ENCODE data around the gene PSMD6.

The PSMD6 gene

DNA sequence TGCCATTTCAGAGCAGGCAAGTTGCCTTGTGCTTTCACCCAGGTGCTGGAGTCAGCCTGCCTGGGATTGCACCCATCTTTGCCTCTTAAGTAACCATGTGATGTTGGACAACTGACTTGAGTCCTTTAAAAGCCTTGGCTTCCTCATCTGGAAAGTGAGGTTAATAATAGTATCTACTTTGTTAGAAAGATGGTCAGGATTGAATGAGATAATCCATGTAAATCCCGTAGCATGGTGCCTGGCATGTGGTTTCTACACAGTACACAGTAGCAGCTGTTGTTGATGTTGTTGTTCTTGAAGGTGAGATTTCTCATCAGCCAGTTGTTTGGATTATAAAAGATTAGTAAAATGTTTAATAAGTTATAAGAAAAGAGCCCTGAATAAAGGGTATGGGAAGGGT, 48.8 kb downstream of the PSMD6 start:
- DNase-seq (ENCODE audit: low read depth): no peak
- TF ChIP-seq CTCF (IDR thresholded peaks at IDR 0.05; ENCODE audit: control insufficient read depth, insufficient read depth, low read depth, low read length, missing control alignments): no peak
- H3K4me3 ChIP-seq (ENCODE audit: control insufficient read depth, low read depth, low read length): no peak overlapping the region

- H3K4me3 ChIP-seq (ENCODE audit: control insufficient read depth, low read depth, low read length): no peak overlapping the region
- no peak for TF ChIP-seq CTCF (IDR thresholded peaks at IDR 0.05; ENCODE audit: control insufficient read depth, insufficient read depth, low read depth, low read length, missing control alignments)
- DNase-seq (ENCODE audit: low read depth): no peak
Measured at GRCh38 chr3:63973406-63973805, 49.9 kb downstream of the PSMD6 start.

GRCh38 chr3:63972987-63973386, 50.3 kb downstream of the PSMD6 start:
- H3K4me3 ChIP-seq (ENCODE audit: control insufficient read depth, low read depth, low read length): no peak overlapping the region
- no peak for DNase-seq (ENCODE audit: low read depth)
- TF ChIP-seq CTCF (IDR thresholded peaks at IDR 0.05; ENCODE audit: control insufficient read depth, insufficient read depth, low read depth, low read length, missing control alignments): no peak

GRCh38 chr3:63972196-63972595, 51.1 kb downstream of the PSMD6 start:
- no peak for TF ChIP-seq CTCF (IDR thresholded peaks at IDR 0.05; ENCODE audit: control insufficient read depth, insufficient read depth, low read depth, low read length, missing control alignments)
- no peak overlapping the region for H3K4me3 ChIP-seq (ENCODE audit: control insufficient read depth, low read depth, low read length)
- no peak for DNase-seq (ENCODE audit: low read depth)

- H3K4me3 ChIP-seq (ENCODE audit: control insufficient read depth, low read depth, low read length): no peak overlapping the region
- TF ChIP-seq CTCF (IDR thresholded peaks at IDR 0.05; ENCODE audit: control insufficient read depth, insufficient read depth, low read depth, low read length, missing control alignments): no peak
Measured at GRCh38 chr3:63970631-63971475, 52.4 kb downstream of the PSMD6 start.

GRCh38 chr3:63969876-63970275, 53.4 kb downstream of the PSMD6 start:
- TF ChIP-seq CTCF (IDR thresholded peaks at IDR 0.05; ENCODE audit: control insufficient read depth, insufficient read depth, low read depth, low read length, missing control alignments): no peak
- no peak for DNase-seq (ENCODE audit: low read depth)
- no peak overlapping the region for H3K4me3 ChIP-seq (ENCODE audit: control insufficient read depth, low read depth, low read length)

More at GRCh38 chr3:63970631-63971475, 52.4 kb downstream of the PSMD6 start:
- no peak for DNase-seq (ENCODE audit: low read depth)

Measured in AG09309 (cell line).